Left hindlimb (tissue), 1 donor: Measurements from ENCODE around the gene ARF1.
"Not testable (repeated sequence)": the region's sequence is repeated elsewhere in the genome, so short reads cannot be mapped to it uniquely, and the experiment has no call there.

Experiments used
- DNase-seq: peaks from one replicate; pipeline ENCODE4 v3.0.0-alpha.2; 2018

Gene ARF1

GRCh38 chr1:228104526-228105269 is 22.2 kb downstream of the ARF1 start:
- no peak for DNase-seq

- DNase-seq: no peak
Measured at GRCh38 chr1:228105270-228105995, 22.9 kb downstream of the ARF1 start.

- DNase-seq: no peak
Measured at GRCh38 chr1:228105996-228106799, 23.7 kb downstream of the ARF1 start.

GRCh38 chr1:228106800-228107054 is 24.2 kb downstream of the ARF1 start:
- DNase-seq: no peak

- no peak for DNase-seq
Measured at GRCh38 chr1:228107636-228108035, 25.1 kb downstream of the ARF1 start.

GRCh38 chr1:228108055-228108690 is 25.7 kb downstream of the ARF1 start:
- no peak for DNase-seq

GRCh38 chr1:228108742-228109072 is 26.2 kb downstream of the ARF1 start:
- DNase-seq: no peak

- peak; percentile 99 for DNase-seq
Measured at GRCh38 chr1:228109073-228109961, 26.8 kb downstream of the ARF1 start, which contains the start of gene MRPL55. Gene MRPL55, minus strand, starts transcription at chr1:228109299. Its CDS starts 1,039 bp downstream, at chr1:228108260.

GRCh38 chr1:228109962-228110488 is 27.5 kb downstream of the ARF1 start:
- DNase-seq: no peak

GRCh38 chr1:228110556-228110955 is 28.0 kb downstream of the ARF1 start:
- no peak for DNase-seq

- not testable (repeated sequence) for DNase-seq
Measured at GRCh38 chr1:228111315-228111714, 28.8 kb downstream of the ARF1 start.

- DNase-seq: no peak
Measured at GRCh38 chr1:228112167-228112566, 29.7 kb downstream of the ARF1 start.

GRCh38 chr1:228112617-228113016 is 30.1 kb downstream of the ARF1 start:
- no peak for DNase-seq

- DNase-seq: no peak
Measured at GRCh38 chr1:228114827-228115226, 32.3 kb downstream of the ARF1 start.

- DNase-seq: no peak
Measured at GRCh38 chr1:228117335-228117734, 34.8 kb downstream of the ARF1 start.

- no peak for DNase-seq
Measured at GRCh38 chr1:228118040-228118439, 35.5 kb downstream of the ARF1 start.

GRCh38 chr1:228120351-228120750 is 37.8 kb downstream of the ARF1 start:
- no peak for DNase-seq

GRCh38 chr1:228120857-228121489 is 38.5 kb downstream of the ARF1 start:
- DNase-seq: no peak

- no peak for DNase-seq
Measured at GRCh38 chr1:228122921-228123441, 40.5 kb downstream of the ARF1 start.

GRCh38 chr1:228123505-228123904 is 41.0 kb downstream of the ARF1 start:
- no peak for DNase-seq

- DNase-seq: no peak
Measured at GRCh38 chr1:228125185-228125584, 42.7 kb downstream of the ARF1 start.
